BLaER1 treated with 17β-estradiol and CSF1 and Interleukin-3, amounts not matched to agents 10 nM and 100 nM (cell line): ENCODE results near the gene STK39.

Experiments
- H3K27ac ChIP-seq, 11 experiments: shearing (Covaris generic); formaldehyde crosslinking; 2 replicates each; pipeline ENCODE4 v1.8.1; 2022
- H3K27me3 ChIP-seq, 11 experiments: shearing (Covaris generic); formaldehyde crosslinking; 2 replicates each; pipeline ENCODE4 v1.8.1; 2022
- H3K36me3 ChIP-seq, 11 experiments: shearing (Covaris generic); formaldehyde crosslinking; 2 replicates each; pipeline ENCODE4 v1.8.1; 2022
- H3K4me1 ChIP-seq, 10 experiments: shearing (Covaris generic); formaldehyde crosslinking; 2 replicates each; pipeline ENCODE4 v1.8.1; 2022
- H3K4me2 ChIP-seq, 11 experiments: shearing (Covaris generic); formaldehyde crosslinking; 2 replicates each; pipeline ENCODE4 v1.8.1; 2022
- H3K4me3 ChIP-seq, 10 experiments: shearing (Covaris generic); formaldehyde crosslinking; 2 replicates each; pipeline ENCODE4 v1.8.1; 2022
- H3K9ac ChIP-seq, 11 experiments: shearing (Covaris generic); formaldehyde crosslinking; 2 replicates each; pipeline ENCODE4 v1.8.1; 2022
- H3K9me3 ChIP-seq, 11 experiments: shearing (Covaris generic); formaldehyde crosslinking; replicated peaks in 1 of 11; 2 replicates each; pipeline ENCODE4 v1.8.1; 2022
- H4K20me1 ChIP-seq, 11 experiments: shearing (Covaris generic); formaldehyde crosslinking; 2 replicates each; pipeline ENCODE4 v1.8.1; 2022
- Cebpa-rat ChIP-seq, 11 experiments: shearing (Covaris generic); IDR thresholded peaks; 2 replicates each; pipeline ENCODE4 v1.8.1; 2022

STK39 gene

DNA sequence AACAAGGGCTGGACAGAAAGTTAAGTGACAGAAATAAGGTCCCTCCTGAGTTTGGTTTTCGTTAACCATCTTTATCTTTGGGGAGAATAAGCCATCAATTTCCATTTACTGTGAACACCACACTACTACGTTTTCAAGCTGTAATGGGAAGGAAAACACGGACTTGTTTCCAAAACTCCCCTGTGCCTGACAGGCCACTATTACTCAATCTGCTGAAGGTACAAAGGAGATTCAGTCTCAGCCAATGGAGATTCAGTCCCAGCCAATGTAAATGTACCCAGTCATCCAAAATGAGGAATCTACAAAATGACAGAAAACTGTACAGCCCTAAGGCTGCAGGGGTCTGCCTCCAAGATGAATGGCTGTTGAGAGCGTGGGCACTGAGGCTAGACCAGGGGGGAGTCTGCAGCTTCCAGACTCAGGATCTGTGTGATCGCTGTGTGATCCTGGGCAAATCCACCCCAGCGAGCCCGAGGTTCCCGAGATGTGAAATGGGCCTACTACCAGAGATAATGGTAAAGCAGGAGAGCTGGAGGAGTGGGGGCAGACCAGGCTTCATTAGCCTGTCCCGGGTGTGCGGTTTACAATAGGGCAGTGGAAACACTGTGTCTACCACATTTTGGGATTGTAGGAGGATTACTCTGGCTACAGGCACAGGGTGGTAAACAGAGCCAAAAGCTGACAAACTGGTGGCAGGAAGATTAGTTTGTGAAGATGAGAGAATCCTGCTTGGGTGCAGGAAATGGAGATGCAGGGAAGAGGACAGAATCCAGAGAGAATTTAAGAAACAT lies 284.8 kb downstream of the STK39 start:
- H4K20me1 ChIP-seq = no peaks in the 10 kb centered on the region
- no peak for TF ChIP-seq Cebpa-rat (IDR thresholded peaks at IDR 0.05)
- peaks cover 18 to 67% (median 58%) of the 10 kb centered on the region in 11 experiments; a peak in 19 of 22 replicates for H3K36me3 ChIP-seq
- no peaks in the 10 kb centered on the region for H3K9me3 ChIP-seq
- H3K4me3 ChIP-seq = no peak overlapping the region
- H3K4me1 ChIP-seq = peaks cover 0 to 6% (median 0%) of the 10 kb centered on the region in 10 experiments; a peak in 2 of 20 replicates
- no peak overlapping the region for H3K27ac ChIP-seq
- no peak overlapping the region for H3K4me2 ChIP-seq
- H3K9ac ChIP-seq = no peak overlapping the region
- no peaks in the 10 kb centered on the region for H3K27me3 ChIP-seq

DNA sequence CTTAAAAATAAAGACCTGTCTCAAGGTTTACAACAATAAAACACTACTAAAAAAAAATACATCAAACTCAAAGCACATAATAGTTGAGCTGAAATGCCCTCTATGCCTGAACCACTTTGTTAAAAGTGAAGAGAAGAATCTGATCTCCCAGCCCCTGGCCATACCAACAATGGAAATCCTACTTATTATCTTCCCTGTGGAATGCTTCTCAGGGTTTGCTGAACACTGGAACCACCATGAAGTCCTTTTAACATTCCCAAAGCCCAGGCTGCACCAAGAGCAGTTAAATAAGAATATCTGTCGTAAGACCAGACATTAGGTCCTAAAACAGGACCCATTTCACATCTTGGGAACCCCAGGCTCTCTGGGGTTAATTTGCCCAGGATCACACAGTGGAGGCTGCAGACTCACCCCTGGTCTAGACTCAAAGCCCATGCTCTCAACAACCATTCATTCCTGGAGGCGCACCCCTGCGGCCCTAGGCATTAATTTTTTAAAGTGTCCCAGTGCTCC lies 285.8 kb downstream of the STK39 start:
- no peaks in the 10 kb centered on the region for H3K4me1 ChIP-seq
- H3K27ac ChIP-seq = no peak overlapping the region
- no peaks in the 10 kb centered on the region for H3K27me3 ChIP-seq
- H3K4me2 ChIP-seq = no peak overlapping the region
- H3K36me3 ChIP-seq = peaks cover 18 to 76% (median 64%) of the 10 kb centered on the region in 11 experiments; a peak in 19 of 22 replicates
- TF ChIP-seq Cebpa-rat (IDR thresholded peaks at IDR 0.05) = no peak
- H4K20me1 ChIP-seq = no peaks in the 10 kb centered on the region
- H3K9ac ChIP-seq = no peak overlapping the region
- no peaks in the 10 kb centered on the region for H3K9me3 ChIP-seq
- H3K4me3 ChIP-seq = no peak overlapping the region

DNA sequence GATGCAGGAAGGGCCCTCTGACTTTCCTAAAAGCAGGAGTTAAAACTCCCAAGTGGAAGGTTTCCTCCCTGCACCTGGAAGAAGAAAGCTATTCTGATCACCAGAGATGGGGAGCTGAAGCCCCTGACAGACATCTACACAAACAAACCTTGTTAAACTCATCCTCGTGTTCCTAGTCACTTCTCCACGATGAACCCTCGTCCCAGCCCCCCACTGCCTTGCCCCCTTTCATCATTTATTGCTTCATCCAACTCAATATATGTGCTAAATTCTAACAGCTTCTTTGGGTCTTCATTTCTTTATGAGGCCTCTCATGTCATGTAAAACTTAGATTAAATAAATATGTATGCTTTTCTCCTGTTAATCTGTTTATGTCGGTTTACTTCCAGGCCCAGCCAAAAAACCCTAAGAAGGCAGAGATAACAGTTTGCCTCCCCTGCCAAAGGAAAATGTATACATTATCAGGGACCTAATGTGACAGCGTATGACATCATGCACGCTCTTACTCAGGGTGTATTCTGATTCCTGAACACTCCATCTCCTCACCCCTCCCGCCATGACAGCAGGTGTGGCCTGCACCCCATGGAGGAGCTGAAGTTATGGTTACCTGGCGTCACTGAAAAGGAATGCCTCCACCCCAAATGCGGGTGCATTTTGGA lies 287.2 kb downstream of the STK39 start:
- H4K20me1 ChIP-seq = no peaks in the 10 kb centered on the region
- H3K9ac ChIP-seq = no peak overlapping the region
- peaks cover 18 to 88% (median 70%) of the 10 kb centered on the region in 11 experiments; a peak in 19 of 22 replicates for H3K36me3 ChIP-seq
- no peak for TF ChIP-seq Cebpa-rat (IDR thresholded peaks at IDR 0.05)
- no peak overlapping the region for H3K27ac ChIP-seq
- no peaks in the 10 kb centered on the region for H3K9me3 ChIP-seq
- no peaks in the 10 kb centered on the region for H3K27me3 ChIP-seq
- no peaks in the 10 kb centered on the region for H3K4me1 ChIP-seq
- no peak overlapping the region for H3K4me3 ChIP-seq
- H3K4me2 ChIP-seq = no peak overlapping the region

DNA sequence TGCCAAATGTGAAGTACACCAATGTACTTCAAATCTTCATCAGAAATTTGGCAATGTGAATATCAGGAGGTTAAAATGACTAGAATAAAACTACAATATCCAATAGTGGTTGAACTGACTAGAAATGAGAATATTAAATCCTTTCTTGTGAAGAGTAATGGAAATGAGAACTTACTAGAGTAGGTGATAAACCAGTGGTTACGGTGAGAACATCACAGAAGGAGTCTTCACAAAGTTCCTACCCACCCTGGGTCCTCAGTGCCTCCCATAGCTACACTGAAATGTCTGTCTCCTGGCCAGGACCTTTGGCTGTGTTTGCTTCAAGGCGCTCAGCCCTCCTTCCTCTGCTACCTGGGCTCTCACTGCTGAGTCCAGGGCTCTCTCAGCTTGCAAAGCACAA lies 289.7 kb downstream of the STK39 start:
- TF ChIP-seq Cebpa-rat (IDR thresholded peaks at IDR 0.05) = no peak
- Histone ChIP-seq H3K27ac (no peak overlapping the region), H3K4me1 (no peaks in the 10 kb centered on the region), H3K4me2 (no peak overlapping the region), H3K36me3 (peaks cover 27 to 90% (median 70%) of the 10 kb centered on the region in 11 experiments), H3K9me3 (peaks cover 0 to 17% (median 5%) of the 10 kb centered on the region in 11 experiments; a peak in 13 of 22 replicates), H4K20me1 (no peaks in the 10 kb centered on the region), H3K4me3 (no peak overlapping the region), H3K9ac (no peak overlapping the region), H3K27me3 (no peaks in the 10 kb centered on the region)

DNA sequence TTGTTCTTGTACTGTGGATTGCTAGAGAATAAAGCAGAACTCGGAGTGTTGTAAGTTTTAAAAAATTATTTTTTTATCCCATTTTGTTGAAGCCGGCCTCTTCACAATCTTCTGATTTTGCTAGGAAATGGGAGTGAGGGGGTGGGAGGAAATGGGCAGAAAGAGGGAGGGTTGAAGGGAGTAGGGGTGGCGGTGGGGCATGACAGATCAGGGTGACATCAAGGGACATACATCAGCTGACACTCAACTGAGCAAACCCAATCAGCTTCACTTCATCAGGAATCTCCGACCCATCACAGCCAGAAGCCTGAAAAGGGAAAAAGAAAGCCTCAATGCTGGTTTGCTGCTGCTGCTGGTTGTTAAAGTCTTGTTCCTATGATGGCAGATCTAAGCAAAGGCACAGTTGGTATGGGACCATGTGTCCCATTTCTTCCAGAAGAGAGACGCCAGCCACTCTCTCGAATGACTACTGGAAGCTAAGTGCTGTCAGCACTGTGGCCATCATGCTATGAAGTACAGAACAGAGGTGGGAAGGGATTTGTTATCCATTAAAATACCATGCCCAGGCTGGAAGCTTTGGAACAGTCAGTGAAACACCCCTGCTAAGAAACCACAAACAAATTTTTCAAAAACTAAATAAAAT lies 292.0 kb downstream of the STK39 start:
- Histone ChIP-seq H3K4me1 (no peaks in the 10 kb centered on the region), H4K20me1 (no peaks in the 10 kb centered on the region), H3K9ac (no peak overlapping the region), H3K9me3 (peaks cover 0 to 20% (median 8%) of the 10 kb centered on the region in 11 experiments; a peak in 13 of 22 replicates), H3K4me2 (0 out of 22 replicates have a peak overlapping the region, but pooled peaks of 2 of the 11 experiments have one; percentile 6 to 15), H3K27me3 (no peaks in the 10 kb centered on the region), H3K27ac (no peak overlapping the region), H3K36me3 (peaks cover 21 to 79% (median 52%) of the 10 kb centered on the region in 11 experiments), H3K4me3 (no peak overlapping the region)
- TF ChIP-seq Cebpa-rat (IDR thresholded peaks at IDR 0.05) = no peak

DNA sequence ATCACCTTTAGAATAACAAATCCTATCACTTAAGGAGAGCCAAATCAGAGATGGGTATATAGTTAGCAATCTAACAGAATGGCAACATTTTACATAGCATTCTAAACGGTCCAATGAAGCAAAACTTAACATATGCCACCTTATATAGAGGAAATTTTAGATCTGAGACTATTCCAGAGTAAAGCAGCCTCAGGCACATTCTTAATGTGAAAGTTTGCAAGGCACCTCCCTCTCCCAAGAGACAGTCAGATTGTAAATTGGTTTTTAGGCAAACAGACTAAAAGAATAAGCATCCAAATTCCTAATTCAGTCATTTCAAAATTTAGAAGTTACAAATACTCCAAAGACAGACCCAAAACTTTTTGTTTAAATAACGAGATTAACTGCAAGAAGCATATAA lies 292.9 kb downstream of the STK39 start:
- H3K9me3 ChIP-seq = peaks cover 0 to 20% (median 8%) of the 10 kb centered on the region in 11 experiments; a peak in 13 of 22 replicates
- no peak overlapping the region for H3K4me3 ChIP-seq
- no peak overlapping the region for H3K4me2 ChIP-seq
- no peaks in the 10 kb centered on the region for H3K27me3 ChIP-seq
- H3K4me1 ChIP-seq = no peaks in the 10 kb centered on the region
- no peak for TF ChIP-seq Cebpa-rat (IDR thresholded peaks at IDR 0.05)
- H3K36me3 ChIP-seq = peaks cover 12 to 71% (median 43%) of the 10 kb centered on the region in 11 experiments; a peak in 21 of 22 replicates
- no peak overlapping the region for H3K27ac ChIP-seq
- H3K9ac ChIP-seq = no peak overlapping the region
- no peaks in the 10 kb centered on the region for H4K20me1 ChIP-seq

DNA sequence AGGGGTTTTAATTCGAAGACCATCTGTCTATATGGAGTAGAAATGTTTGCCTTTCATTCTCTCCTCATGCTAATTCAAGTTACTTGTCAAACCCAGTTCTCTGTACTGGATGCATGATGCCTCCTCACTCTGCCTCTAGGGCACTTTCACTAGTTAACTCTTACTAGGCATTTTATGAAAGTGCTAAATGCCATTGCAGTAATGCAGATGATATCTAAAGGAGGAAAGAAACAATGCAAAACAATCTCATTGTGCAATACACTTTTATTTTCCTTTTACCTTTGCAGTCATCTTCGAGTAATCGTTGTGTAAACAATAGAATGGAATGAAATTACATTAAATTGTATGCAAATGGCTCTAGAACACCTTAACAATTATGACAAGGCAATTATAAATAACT lies 293.6 kb downstream of the STK39 start:
- Histone ChIP-seq H3K9ac (no peak overlapping the region), H4K20me1 (no peaks in the 10 kb centered on the region), H3K4me3 (no peak overlapping the region), H3K27ac (no peak overlapping the region), H3K4me2 (no peak overlapping the region), H3K27me3 (no peaks in the 10 kb centered on the region), H3K4me1 (no peaks in the 10 kb centered on the region), H3K36me3 (peaks cover 11 to 66% (median 41%) of the 10 kb centered on the region in 11 experiments; a peak in 21 of 22 replicates), H3K9me3 (peaks cover 0 to 20% (median 8%) of the 10 kb centered on the region in 11 experiments; a peak in 13 of 22 replicates)
- no peak for TF ChIP-seq Cebpa-rat (IDR thresholded peaks at IDR 0.05)

DNA sequence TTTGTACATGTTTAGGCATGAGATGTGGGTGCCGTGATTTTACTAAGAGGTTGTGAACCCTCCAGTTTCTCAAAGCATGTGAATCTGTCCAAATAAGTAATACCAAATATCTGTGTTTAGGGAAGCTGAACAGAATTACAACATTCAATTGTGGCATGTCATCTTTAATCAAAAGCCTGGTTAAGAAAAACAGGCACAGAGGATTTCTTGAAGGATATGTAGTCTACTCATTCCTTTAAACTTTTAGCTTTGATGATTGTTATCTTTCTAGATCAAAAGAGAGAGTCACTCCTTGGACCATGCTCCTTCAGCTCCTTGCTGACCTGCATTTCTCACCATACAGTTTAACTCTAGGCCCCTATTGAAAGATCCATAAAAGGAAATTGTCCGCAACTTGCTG lies 296.8 kb downstream of the STK39 start:
- Histone ChIP-seq H4K20me1 (no peaks in the 10 kb centered on the region), H3K27me3 (no peaks in the 10 kb centered on the region), H3K36me3 (peaks cover 9 to 42% (median 25%) of the 10 kb centered on the region in 11 experiments; a peak in 20 of 22 replicates), H3K9ac (no peak overlapping the region), H3K9me3 (peaks cover 0 to 20% (median 8%) of the 10 kb centered on the region in 11 experiments; a peak in 13 of 22 replicates), H3K27ac (no peak overlapping the region), H3K4me1 (no peaks in the 10 kb centered on the region), H3K4me3 (no peak overlapping the region), H3K4me2 (no peak overlapping the region)
- no peak for TF ChIP-seq Cebpa-rat (IDR thresholded peaks at IDR 0.05)

DNA sequence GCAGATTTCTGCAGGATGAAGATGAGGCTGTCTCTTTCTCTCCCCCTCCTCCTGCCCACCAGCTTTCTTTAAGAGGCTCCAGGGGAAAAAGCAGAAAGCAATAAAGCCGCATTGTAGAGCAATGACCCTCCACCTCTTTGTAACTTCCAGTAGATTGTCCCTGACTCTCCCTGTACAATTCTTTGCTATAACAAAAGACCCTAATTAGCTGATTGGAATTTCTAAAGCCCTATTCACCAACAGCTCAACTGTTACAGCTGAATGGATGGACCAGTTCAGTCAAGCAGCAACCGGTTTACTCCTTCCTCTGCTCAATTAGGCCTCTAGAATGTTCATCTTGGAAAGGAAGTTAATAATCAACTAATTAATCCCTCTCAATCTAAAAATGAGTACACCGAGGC lies 301.0 kb downstream of the STK39 start:
- no peaks in the 10 kb centered on the region for H3K4me1 ChIP-seq
- H3K4me2 ChIP-seq = no peak overlapping the region
- peaks cover 0 to 4% (median 0%) of the 10 kb centered on the region in 11 experiments; a peak in 2 of 22 replicates for H3K36me3 ChIP-seq
- H3K27ac ChIP-seq = no peak overlapping the region
- no peak for TF ChIP-seq Cebpa-rat (IDR thresholded peaks at IDR 0.05)
- no peaks in the 10 kb centered on the region for H4K20me1 ChIP-seq
- H3K4me3 ChIP-seq = no peak overlapping the region
- H3K27me3 ChIP-seq = no peaks in the 10 kb centered on the region
- H3K9ac ChIP-seq = no peak overlapping the region
- no peaks in the 10 kb centered on the region; a peak in 1 of 22 replicates for H3K9me3 ChIP-seq
